HEK293T (cell line): Measurements from ENCODE around the gene CKM.
"Not testable (repeated sequence)": the region's sequence is repeated elsewhere in the genome, so short reads cannot be mapped to it uniquely, and the experiment has no call there.

ENCODE experiments used
- BHLHE40 ChIP-seq: fragments of 450-650 bp; IDR thresholded peaks from 2 replicates; pipeline ENCODE4 v1.6.1; 2016; ENCODE audit warnings: mild to moderate bottlenecking, moderate library complexity, borderline replicate concordance
- CTBP1 ChIP-seq: fragments of 450-650 bp; IDR thresholded peaks from 2 replicates; pipeline ENCODE4 v1.6.1; 2016; ENCODE audit warnings: borderline replicate concordance
- ELF4 ChIP-seq: fragments of 450-650 bp; IDR thresholded peaks from 2 replicates; pipeline ENCODE4 v1.6.1; 2017; ENCODE audit warnings: antibody characterized with exemption
- FOXA1 ChIP-seq: fragments of 450-650 bp; IDR thresholded peaks from 2 replicates; pipeline ENCODE4 v1.6.1; 2016; ENCODE audit warnings: mild to moderate bottlenecking
- FOXK2 ChIP-seq: fragments of 450-650 bp; IDR thresholded peaks from 2 replicates; pipeline ENCODE4 v1.6.1; 2016; ENCODE audit warnings: mild to moderate bottlenecking
- FOXM1 ChIP-seq: fragments of 450-650 bp; IDR thresholded peaks from 2 replicates; pipeline ENCODE4 v1.6.1; 2017; ENCODE audit warnings: mild to moderate bottlenecking, borderline replicate concordance
- NFRKB ChIP-seq: fragments of 450-650 bp; IDR thresholded peaks from 2 replicates; pipeline ENCODE4 v1.6.1; 2016; ENCODE audit warnings: mild to moderate bottlenecking, moderate library complexity
- SUZ12 ChIP-seq: fragments of 450-650 bp; IDR thresholded peaks from 2 replicates; pipeline ENCODE4 v1.6.1; 2016; ENCODE audit warnings: mild to moderate bottlenecking
- TARDBP ChIP-seq: fragments of 450-650 bp; IDR thresholded peaks from 2 replicates; pipeline ENCODE4 v1.6.1; 2016

DNA sequence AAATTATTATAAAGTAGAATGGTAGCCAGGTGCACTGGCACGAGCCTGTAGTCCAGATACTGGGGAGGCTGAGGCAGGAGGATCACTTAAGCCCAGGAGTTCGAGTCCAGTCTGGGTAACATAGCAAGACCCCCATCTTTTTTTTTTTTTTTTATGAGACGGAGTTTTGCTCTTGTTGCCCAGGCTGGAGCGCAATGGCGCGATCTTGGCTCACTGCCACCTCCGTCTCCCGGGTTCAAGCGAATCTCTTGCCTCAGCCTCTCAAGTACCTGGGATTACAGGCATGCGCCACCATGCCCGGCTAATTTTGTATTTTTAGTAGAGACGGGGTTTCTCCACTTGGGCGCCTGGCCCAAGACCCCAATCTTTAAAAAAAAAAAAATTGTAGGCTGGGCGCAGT, 10.4 kb downstream of the CKM start:
- not testable (repeated sequence) for TF ChIP-seq FOXM1, BHLHE40, FOXK2, SUZ12, FOXA1, NFRKB, CTBP1, ELF4, TARDBP
